Spleen (tissue), 7 donors: ENCODE measurements around the gene KANTR.

Source experiments
- CTCF ChIP-seq, 11 experiments: fragments of 200-600 bp in 7 of 11; fragments of 450-650 bp in 4 of 11; sonication (generic) in 4 of 11; IDR thresholded peaks in 8 of 11; conservative IDR thresholded peaks in 3 of 11; 1 replicate in 7 of 11; 2 replicates in 4 of 11; pipeline versions ENCODE4 v1.4.0 to v1.8.0; 2016 to 2021; ENCODE audit warnings: antibody characterized with exemption in 11 of 11, inconsistent platforms in 4 of 11, mild to moderate bottlenecking in 1 of 11
- POLR2A ChIP-seq, 3 donors: fragments of 450-650 bp; IDR thresholded peaks; one replicate each; pipeline ENCODE4 v1.5.1; 2017; ENCODE audit warnings: antibody characterized with exemption in 3 of 3, mild to moderate bottlenecking in 1 of 3
- POLR2AphosphoS5 ChIP-seq, 3 donors: sonication (generic); formaldehyde crosslinking; IDR thresholded peaks; one replicate each; pipeline ENCODE4 v1.5.1; 2017; ENCODE audit warnings: antibody characterized with exemption in 3 of 3
- donor health status: DM: no; HTN: no; CAD: no; lungs with moderate emphysema.
- donor health status: DM: no; HTN: no; CAD: no.
- donor health status: DM: no; HTN: no; CAD: no.

GRCh38 chrX:53085661-53086229, 8.2 kb upstream of the KANTR start:
- TF ChIP-seq CTCF (IDR thresholded peaks at IDR 0.05 in 8 of 11, conservative IDR thresholded peaks at IDR 0.05 in 3 of 11) = no peak
- no peak for TF ChIP-seq POLR2A (IDR thresholded peaks at IDR 0.05)
- no peak for TF ChIP-seq POLR2AphosphoS5 (IDR thresholded peaks at IDR 0.05)
